H1 (cell line): ENCODE data around the gene NELFB. TPM values are rescaled to one million over a fixed set of nuclear protein-coding genes. Genes with fewer than 3 reads are reported as not detected.

Experiments used
- CTCF ChIA-PET: fragments of 300-600 bp; sonication (Branson Sonifier 250); formaldehyde crosslinking; loops from one replicate; lab custom pipeline; 2021; ENCODE audit not compliant: partially characterized antibody; lab: Charles Lee
- POLR2A ChIA-PET: fragments of 300-600 bp; sonication (Branson Sonifier 250); formaldehyde crosslinking; loops from one replicate; lab custom pipeline; 2021; ENCODE audit warnings: inconsistent platforms; ENCODE audit not compliant: partially characterized antibody; lab: Charles Lee
- DNase-seq, 2 experiments: peaks; one replicate each; pipeline versions ENCODE4 v3.0.0 to v3.0.0-alpha.2; 2010 to 2022; ENCODE audit warnings: low spot score in 2 of 2, low read depth in 1 of 2, mixed read lengths in 1 of 2
- FAIRE-seq: peaks from 2 replicates; lab custom pipeline; 2011; peaks lifted over from hg19 to GRCh38; lab: Jason Lieb, UNC
- H2AFZ ChIP-seq: 2 replicates; pipeline ENCODE4 v1.8.1; 2012; ENCODE audit warnings: low read length, inconsistent platforms
- H2AK5ac ChIP-seq: 2 replicates; pipeline ENCODE4 v1.6.1; 2013; ENCODE audit warnings: low read depth, low read length
- H2BK120ac ChIP-seq: replicated peaks from 2 replicates; pipeline ENCODE3; 2013; ENCODE audit warnings: low read depth, low read length, inconsistent platforms
- H2BK12ac ChIP-seq: 2 replicates; pipeline ENCODE4 v1.6.1; 2013; ENCODE audit warnings: low read depth, low read length
- H2BK15ac ChIP-seq: 2 replicates; pipeline ENCODE4 v1.6.1; 2013; ENCODE audit warnings: low read length
- H2BK20ac ChIP-seq: 2 replicates; pipeline ENCODE4 v1.6.1; 2013; ENCODE audit warnings: low read length
- H2BK5ac ChIP-seq: 2 replicates; pipeline ENCODE4 v1.6.1; 2013; ENCODE audit warnings: low read depth, low read length
- H3K14ac ChIP-seq: 2 replicates; pipeline ENCODE4 v1.6.1; 2013; ENCODE audit warnings: inconsistent platforms; ENCODE audit not compliant: insufficient read length
- H3K18ac ChIP-seq: 2 replicates; pipeline ENCODE4 v1.6.1; 2013; ENCODE audit warnings: low read length; ENCODE audit errors: extremely low read depth
- H3K23ac ChIP-seq: 2 replicates; pipeline ENCODE4 v1.6.1; 2013; ENCODE audit warnings: inconsistent platforms; ENCODE audit not compliant: insufficient read length
- H3K23me2 ChIP-seq: 2 replicates; pipeline ENCODE4 v1.6.1; 2013; ENCODE audit warnings: low read depth, low read length
- H3K27ac ChIP-seq: 2 replicates; pipeline ENCODE4 v1.6.1; 2011; ENCODE audit warnings: low read depth, low read length, inconsistent platforms
- H3K27me3 ChIP-seq, 4 experiments: replicated peaks in 1 of 4; 1 replicate in 1 of 4; 2 replicates in 3 of 4; pipeline versions ENCODE4 v1.6.1 to v1.8.1; 2011 to 2013; ENCODE audit warnings: low read length in 3 of 4, mild to moderate bottlenecking in 3 of 4, inconsistent platforms in 2 of 4, mixed read lengths in 2 of 4, moderate library complexity in 1 of 4; ENCODE audit not compliant: control insufficient read depth in 3 of 4, insufficient read depth in 3 of 4; ENCODE audit errors: extremely low read depth in 1 of 4
- H3K36me3 ChIP-seq, 4 experiments: 2 replicates each; pipeline versions ENCODE4 v1.6.1 to v1.8.1; 2011 to 2013; ENCODE audit warnings: mild to moderate bottlenecking in 4 of 4, low read length in 3 of 4, moderate library complexity in 2 of 4, control low read depth in 1 of 4, inconsistent platforms in 1 of 4; ENCODE audit not compliant: insufficient read depth in 4 of 4, control insufficient read depth in 2 of 4
- H3K4ac ChIP-seq: replicated peaks from 2 replicates; pipeline ENCODE3; 2013; ENCODE audit warnings: low read length, low read depth, mixed read lengths, inconsistent platforms; ENCODE audit not compliant: insufficient read length
- H3K4me1 ChIP-seq, 4 experiments: replicated peaks in 1 of 4; 1 replicate in 1 of 4; 2 replicates in 3 of 4; pipeline versions ENCODE4 v1.6.1 to v1.8.1; 2011 to 2013; ENCODE audit warnings: low read length in 3 of 4, inconsistent platforms in 2 of 4, mixed read lengths in 1 of 4; ENCODE audit not compliant: insufficient read depth in 4 of 4, control insufficient read depth in 3 of 4
- H3K4me2 ChIP-seq, 2 experiments: 2 replicates each; pipeline versions ENCODE4 v1.6.1 to v1.8.1; 2011 to 2013; ENCODE audit warnings: low read depth in 2 of 2, low read length in 2 of 2, control low read depth in 1 of 2, inconsistent platforms in 1 of 2, mild to moderate bottlenecking in 1 of 2; ENCODE audit not compliant: insufficient read depth in 1 of 2
- H3K4me3 ChIP-seq, 4 experiments: fragments of 200-600, 300-600 bp in 1 of 4; sonication (generic), shearing (Covaris generic), sonication (Bioruptor Twin) in 1 of 4; 2 replicates each; pipeline versions ENCODE4 v1.5.1 to v1.8.1; 2011 to 2016; ENCODE audit warnings: low read length in 4 of 4, low read depth in 3 of 4, control low read depth in 2 of 4, inconsistent platforms in 2 of 4, mild to moderate bottlenecking in 2 of 4, mixed read lengths in 1 of 4, moderate library complexity in 1 of 4; ENCODE audit not compliant: insufficient read depth in 2 of 4; ENCODE audit errors: extremely low read depth in 1 of 4
- H3K56ac ChIP-seq: replicated peaks from 2 replicates; pipeline ENCODE3; 2013; ENCODE audit warnings: low read depth, mild to moderate bottlenecking, mixed read lengths, low read length, inconsistent platforms; ENCODE audit not compliant: insufficient read length
- H3K79me1 ChIP-seq: 2 replicates; pipeline ENCODE4 v1.6.1; 2013; ENCODE audit warnings: low read depth, low read length, control low read depth
- H3K79me2 ChIP-seq, 2 experiments: 2 replicates each; pipeline versions ENCODE4 v1.6.1 to v1.8.1; 2012 to 2013; ENCODE audit warnings: low read length in 2 of 2, mild to moderate bottlenecking in 2 of 2, inconsistent platforms in 1 of 2; ENCODE audit not compliant: insufficient read depth in 2 of 2, control insufficient read depth in 1 of 2
- H3K9ac ChIP-seq, 4 experiments: replicated peaks in 1 of 4; 1 replicate in 1 of 4; 2 replicates in 3 of 4; pipeline versions ENCODE4 v1.6.1 to v1.8.1; 2011 to 2013; ENCODE audit warnings: low read depth in 3 of 4, low read length in 3 of 4, control low read depth in 2 of 4, mild to moderate bottlenecking in 2 of 4, moderate library complexity in 2 of 4, inconsistent platforms in 1 of 4; ENCODE audit errors: extremely low read depth in 1 of 4
- H3K9me3 ChIP-seq, 2 experiments: 2 replicates each; pipeline versions ENCODE4 v1.6.1 to v1.8.1; 2012 to 2013; ENCODE audit warnings: mild to moderate bottlenecking in 2 of 2, moderate library complexity in 2 of 2, control low read depth in 1 of 2, inconsistent platforms in 1 of 2, low read depth in 1 of 2, low read length in 1 of 2, mixed read lengths in 1 of 2; ENCODE audit not compliant: insufficient read depth in 2 of 2
- H4K20me1 ChIP-seq, 2 experiments: replicated peaks in 1 of 2; 2 replicates each; pipeline versions ENCODE3 to v1.8.1; 2011 to 2013; ENCODE audit warnings: inconsistent platforms in 2 of 2, low read length in 2 of 2, mild to moderate bottlenecking in 1 of 2; ENCODE audit not compliant: insufficient read depth in 2 of 2, control insufficient read depth in 1 of 2
- H4K5ac ChIP-seq: 2 replicates; pipeline ENCODE4 v1.6.1; 2013; ENCODE audit warnings: low read length, low read depth, mixed read lengths, inconsistent platforms; ENCODE audit not compliant: insufficient read length
- H4K8ac ChIP-seq: 2 replicates; pipeline ENCODE4 v1.8.0; 2013; ENCODE audit warnings: mild to moderate bottlenecking, moderate library complexity, low read length, inconsistent platforms; ENCODE audit not compliant: insufficient read depth; ENCODE audit errors: extremely low read depth
- H4K91ac ChIP-seq: replicated peaks from 2 replicates; pipeline ENCODE3; 2013; ENCODE audit warnings: low read length, mixed read lengths, inconsistent platforms; ENCODE audit not compliant: insufficient read length
- KDM5A ChIP-seq: fragments of 200-600 bp; IDR thresholded peaks from 2 replicates; pipeline ENCODE4 v1.7.1; 2012; ENCODE audit warnings: mild to moderate bottlenecking, low read length, inconsistent platforms, mixed read lengths
- SAP30 ChIP-seq: fragments of 300-600 bp; sonication (generic); IDR thresholded peaks from 2 replicates; pipeline ENCODE4 v1.7.1; 2012; ENCODE audit warnings: low read length, moderate library complexity, mild to moderate bottlenecking, inconsistent platforms; ENCODE audit not compliant: insufficient read depth, insufficient replicate concordance
- SIRT6 ChIP-seq: IDR thresholded peaks from one replicate; pipeline ENCODE4 v1.7.1; 2012; ENCODE audit warnings: low read length, inconsistent platforms
- TAF7 ChIP-seq: optimal IDR thresholded peaks from 2 replicates; pipeline ENCODE3; 2011; ENCODE audit warnings: low read depth, mild to moderate bottlenecking, inconsistent platforms, low read length, moderate library complexity, borderline replicate concordance
- TBP ChIP-seq: IDR thresholded peaks from 2 replicates; pipeline ENCODE4 v1.6.1; 2011; ENCODE audit warnings: low read depth, low read length, improper control_type of control experiment
- ZNF274 ChIP-seq: IDR thresholded peaks from 2 replicates; pipeline ENCODE4 v1.7.0; 2012; ENCODE audit warnings: low read length, borderline replicate concordance; ENCODE audit errors: extremely low read depth
- WGBS, 2 experiments: shearing (Covaris generic) in 1 of 2; methylation state at CpG; one replicate each; pipeline versions ENCODE4 v1.1.6 to v1.1.7; 2013 to 2015; ENCODE audit warnings: low lambda C conversion rate in 2 of 2, mixed read lengths in 2 of 2, inconsistent platforms in 1 of 2, low coverage in 1 of 2, missing lambda C conversion rate in 1 of 2; ENCODE audit not compliant: insufficient replicate concordance in 2 of 2, insufficient coverage in 1 of 2, insufficient read length in 1 of 2; ENCODE audit errors: extremely low coverage in 1 of 2, missing lambda C conversion rate in 1 of 2; 5-methylcytosine and 5-hydroxymethylcytosine counted together
- polyA plus RNA-seq, 7 experiments: library from polyadenylated mRNA; depleted of rRNA in 3 of 7; stranded (reverse) in 5 of 7; unstranded in 2 of 7; fragments of >200 nt in 5 of 7; fragments of 200-250 nt in 2 of 7; gene quantifications; 1 replicate in 5 of 7; 2 replicates in 1 of 7; 4 replicates in 1 of 7; pipeline versions ENCODE4 v1.2.1 to v1.2.3, GENCODE V29; 2011 to 2013; ENCODE audit warnings: missing spikeins in 2 of 7, mixed read lengths in 2 of 7
- total RNA-seq: library from RNA; stranded (reverse); fragmentation: NEBNext Ultra II Directional; extraction: Animal tissue kit (Norgen Biotek cat#: 25700); gene quantifications from 2 replicates; pipeline ENCODE4 v1.2.1, GENCODE V29; 2021
- TF ChIP-seq, protein P1 (sequence below): IDR thresholded peaks from 2 replicates; pipeline ENCODE4 v1.6.1; 2011; ENCODE audit warnings: low read depth, mild to moderate bottlenecking, low read length; ENCODE audit not compliant: insufficient read depth
- TF ChIP-seq, protein P2 (sequence below): IDR thresholded peaks from 2 replicates; pipeline ENCODE4 v1.6.1; 2012; ENCODE audit warnings: inconsistent platforms

Gene NELFB
- total and polyA plus RNA-seq, 2 of the 8 experiments (the other 6 are each of a cell fraction or from before 2014, with no cell fraction given): 57.6 to 78.0 TPM

- peaks cover 0 to 15% of the 10 kb centered on the region in 2 experiments for H4K20me1 ChIP-seq
- H3K4me2 ChIP-seq: peak within 1 kb of the TSS; percentile 58 to 80
- H3K14ac ChIP-seq: no peak within 1 kb of the TSS
- no peak within 1 kb of the TSS for H2BK12ac ChIP-seq
- no peak for FAIRE-seq
- H3K56ac ChIP-seq: peak within 1 kb of the TSS; percentile 69
- no peak within 1 kb of the TSS for H2BK120ac ChIP-seq
- H4K91ac ChIP-seq: peak within 1 kb of the TSS; percentile 97
- H3K23ac ChIP-seq: no peak within 1 kb of the TSS
- DNase-seq: peak in 1 of 2 experiments; percentile 86
- H3K27ac ChIP-seq: peak within 1 kb of the TSS; percentile 28; the same call in 1 of the 2 replicates
- no peaks in the 10 kb centered on the region; a peak in 1 of 4 replicates for H3K9me3 ChIP-seq
- H2BK15ac ChIP-seq: no peak within 1 kb of the TSS
- WGBS, 2 experiments: 6% methylated on average over 15 of the region's 25 CpGs; no CpG with 5 or more reads in 1 of the 2 experiments
- peak within 1 kb of the TSS; percentile 26 to 70 (median 58) for H3K4me3 ChIP-seq
- H3K79me1 ChIP-seq: no peaks in the 10 kb centered on the region
- peaks cover 0 to 28% (median 19%) of the 10 kb centered on the region in 4 experiments; a peak in 6 of 7 replicates for H3K4me1 ChIP-seq
- peak within 1 kb of the TSS; percentile 28; the same call in 1 of the 2 replicates for H2AK5ac ChIP-seq
- H4K8ac ChIP-seq: peak within 1 kb of the TSS; percentile 94
- peak within 1 kb of the TSS; percentile 64 for H4K5ac ChIP-seq
- no peak within 1 kb of the TSS for H2BK20ac ChIP-seq
- ChIA-PET POLR2A (interaction anchor here (0.8 to 47.8 kb wide), 12 partner anchors 9 to 431 kb away, joined by 3 to 1462 read pairs (median 6); partner anchors contain the start of genes CYSRT1, NDOR1, NELFB and NRARP), CTCF (interaction anchor here (0.7 to 2.7 kb wide), 12 partner anchors 10 to 209 kb away, joined by 3 to 10 read pairs (median 4); partner anchors contain the start of genes EXD3, NELFB, NOXA1 and NRARP)
- peak within 1 kb of the TSS in 1 of 4 experiments; percentile 4; a peak in 2 of 7 replicates for H3K9ac ChIP-seq
- peak within 1 kb of the TSS; percentile 19 for H3K4ac ChIP-seq
- H2BK5ac ChIP-seq: peak within 1 kb of the TSS; percentile 91; the same call in 1 of the 2 replicates
- H3K18ac ChIP-seq: peak within 1 kb of the TSS; percentile 68
- H3K79me2 ChIP-seq: no peaks in the 10 kb centered on the region
- H2AFZ ChIP-seq: no peak within 1 kb of the TSS
- H3K36me3 ChIP-seq: peaks cover 0 to 15% (median 2%) of the 10 kb centered on the region in 4 experiments; a peak in 3 of 8 replicates
- H3K27me3 ChIP-seq: peaks cover 2 to 27% (median 14%) of the 10 kb centered on the region in 4 experiments; a peak in 6 of 7 replicates
- peaks cover 13% of the 10 kb centered on the region; the same call in 1 of the 2 replicates for H3K23me2 ChIP-seq
- TF ChIP-seq TAF7 (no peak), SAP30 (no peak), TBP (no peak), SIRT6 (no peak), ZNF274 (no peak), KDM5A (no peak)
- TF ChIP-seq, protein P1, sequence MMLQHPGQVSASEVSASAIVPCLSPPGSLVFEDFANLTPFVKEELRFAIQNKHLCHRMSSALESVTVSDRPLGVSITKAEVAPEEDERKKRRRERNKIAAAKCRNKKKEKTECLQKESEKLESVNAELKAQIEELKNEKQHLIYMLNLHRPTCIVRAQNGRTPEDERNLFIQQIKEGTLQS: no peak
- TF ChIP-seq, protein P2, sequence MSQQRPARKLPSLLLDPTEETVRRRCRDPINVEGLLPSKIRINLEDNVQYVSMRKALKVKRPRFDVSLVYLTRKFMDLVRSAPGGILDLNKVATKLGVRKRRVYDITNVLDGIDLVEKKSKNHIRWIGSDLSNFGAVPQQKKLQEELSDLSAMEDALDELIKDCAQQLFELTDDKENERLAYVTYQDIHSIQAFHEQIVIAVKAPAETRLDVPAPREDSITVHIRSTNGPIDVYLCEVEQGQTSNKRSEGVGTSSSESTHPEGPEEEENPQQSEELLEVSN: 0 out of 2 replicates have a peak, but pooled peaks have one; percentile 12
Observed at GRCh38 chr9:137277329-137278041, 22.4 kb downstream of the NELFB start, which contains the start of gene TOR4A. Gene TOR4A, plus strand, starts transcription at chr9:137277726. Its CDS starts 964 bp downstream, at chr9:137278690.
